Measurements from ENCODE around the gene IL23R. TPM values are rescaled to one million over a fixed set of nuclear protein-coding genes. Genes with fewer than 3 reads are reported as not detected.
"Not testable (repeated sequence)": the region's sequence is repeated elsewhere in the genome, so short reads cannot be mapped to it uniquely, and the experiment has no call there.

The IL23R gene
- polyA plus RNA-seq, 1 experiment: not detected

DNA sequence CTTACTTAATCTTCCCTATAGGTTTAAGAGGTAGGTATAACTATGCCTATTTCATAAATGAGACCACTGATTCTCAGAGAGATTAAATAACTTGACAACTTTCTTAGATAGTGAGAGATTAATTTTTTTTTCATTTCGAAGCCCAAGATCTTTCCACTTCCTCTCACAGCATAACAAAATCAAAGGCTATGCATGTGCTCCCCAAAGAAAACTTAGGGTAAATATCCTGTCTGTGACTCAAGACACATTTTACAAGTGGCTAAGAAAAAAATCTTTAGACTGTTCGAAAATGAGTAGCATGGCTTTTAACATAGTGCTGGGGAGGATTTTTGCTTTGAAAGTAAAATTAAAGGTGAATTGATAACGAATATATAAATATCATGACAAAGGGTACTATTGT is 23.3 kb upstream of the IL23R start:
- CTCF ChIA-PET: interaction anchor here (3.7 kb wide), 1 partner anchor 147 kb away, joined by 23 read pairs; no protein-coding TSS in a partner anchor
- Histone ChIP-seq H3K36me3 (ENCODE audit: control insufficient read depth, insufficient read depth, low read length) (no peaks in the 10 kb centered on the region), H3K4me3 (ENCODE audit: low read depth, low read length) (no peak overlapping the region), H3K27me3 (ENCODE audit: control insufficient read depth, insufficient read depth, low read length) (no peaks in the 10 kb centered on the region)
- TF ChIP-seq, protein P1, sequence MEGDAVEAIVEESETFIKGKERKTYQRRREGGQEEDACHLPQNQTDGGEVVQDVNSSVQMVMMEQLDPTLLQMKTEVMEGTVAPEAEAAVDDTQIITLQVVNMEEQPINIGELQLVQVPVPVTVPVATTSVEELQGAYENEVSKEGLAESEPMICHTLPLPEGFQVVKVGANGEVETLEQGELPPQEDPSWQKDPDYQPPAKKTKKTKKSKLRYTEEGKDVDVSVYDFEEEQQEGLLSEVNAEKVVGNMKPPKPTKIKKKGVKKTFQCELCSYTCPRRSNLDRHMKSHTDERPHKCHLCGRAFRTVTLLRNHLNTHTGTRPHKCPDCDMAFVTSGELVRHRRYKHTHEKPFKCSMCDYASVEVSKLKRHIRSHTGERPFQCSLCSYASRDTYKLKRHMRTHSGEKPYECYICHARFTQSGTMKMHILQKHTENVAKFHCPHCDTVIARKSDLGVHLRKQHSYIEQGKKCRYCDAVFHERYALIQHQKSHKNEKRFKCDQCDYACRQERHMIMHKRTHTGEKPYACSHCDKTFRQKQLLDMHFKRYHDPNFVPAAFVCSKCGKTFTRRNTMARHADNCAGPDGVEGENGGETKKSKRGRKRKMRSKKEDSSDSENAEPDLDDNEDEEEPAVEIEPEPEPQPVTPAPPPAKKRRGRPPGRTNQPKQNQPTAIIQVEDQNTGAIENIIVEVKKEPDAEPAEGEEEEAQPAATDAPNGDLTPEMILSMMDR (IDR thresholded peaks at IDR 0.05; ENCODE audit: insufficient read depth, low read depth, low read length): no peak
- POLR2A ChIA-PET: no interaction called here
- DNase-seq (ENCODE audit: low read depth): no peak

DNA sequence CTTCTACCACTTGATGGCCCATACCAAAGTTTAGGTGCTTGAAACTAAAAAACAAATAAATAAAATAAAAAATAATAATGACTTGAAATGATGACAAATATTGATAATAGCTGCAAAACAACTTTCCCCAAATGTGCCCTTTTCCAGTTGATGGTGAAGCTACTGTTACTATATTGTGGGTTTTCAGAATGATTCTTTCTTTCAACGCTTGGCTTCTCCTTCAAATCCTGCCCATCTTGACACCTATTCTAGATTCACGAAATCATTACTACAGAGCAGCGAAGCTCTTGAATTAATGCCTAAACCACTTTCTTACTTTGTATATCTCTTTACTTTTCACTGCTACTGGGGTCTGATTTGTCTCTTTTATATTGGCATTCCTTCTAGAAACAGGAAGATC is 22.3 kb upstream of the IL23R start:
- TF ChIP-seq, protein P1 (IDR thresholded peaks at IDR 0.05; ENCODE audit: insufficient read depth, low read depth, low read length): no peak
- DNase-seq (ENCODE audit: low read depth): no peak
- Histone ChIP-seq H3K4me3 (ENCODE audit: low read depth, low read length) (no peak overlapping the region), H3K27me3 (ENCODE audit: control insufficient read depth, insufficient read depth, low read length) (no peaks in the 10 kb centered on the region), H3K36me3 (ENCODE audit: control insufficient read depth, insufficient read depth, low read length) (no peaks in the 10 kb centered on the region)
- ChIA-PET POLR2A (no interaction called here), CTCF (interaction anchor here (0.8 to 3.7 kb wide), 5 partner anchors 8 to 155 kb away, joined by 3 to 23 read pairs (median 3); no protein-coding TSS in a partner anchor)

DNA sequence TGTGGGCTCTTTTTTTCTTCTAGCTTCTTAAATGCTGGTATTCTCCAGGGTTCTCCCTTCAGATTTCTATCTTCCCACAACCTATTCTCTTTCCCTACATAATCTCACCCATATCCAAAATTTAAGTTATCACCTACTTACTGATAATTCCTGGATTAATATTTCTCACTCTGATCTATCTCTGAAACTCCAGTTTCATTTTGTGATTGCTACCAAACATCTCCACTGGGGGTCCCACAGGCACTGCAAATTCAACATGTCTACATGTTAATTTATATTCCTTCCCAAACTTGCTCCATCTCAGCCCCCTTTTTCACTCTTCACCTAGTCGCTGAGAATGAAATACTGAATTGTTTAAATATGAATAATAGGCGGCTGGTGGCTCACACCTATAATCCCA is 21.6 kb upstream of the IL23R start:
- Histone ChIP-seq H3K27me3 (ENCODE audit: control insufficient read depth, insufficient read depth, low read length) (no peaks in the 10 kb centered on the region), H3K36me3 (ENCODE audit: control insufficient read depth, insufficient read depth, low read length) (no peaks in the 10 kb centered on the region), H3K4me3 (ENCODE audit: low read depth, low read length) (no peak overlapping the region)
- ChIA-PET POLR2A (no interaction called here), CTCF (interaction anchor here (0.8 to 3.7 kb wide), 7 partner anchors 8 to 160 kb away, joined by 3 to 23 read pairs (median 3); partner anchors contain the start of gene C1orf141)
- TF ChIP-seq, protein P1 (IDR thresholded peaks at IDR 0.05; ENCODE audit: insufficient read depth, low read depth, low read length): peak; percentile 42
- DNase-seq (ENCODE audit: low read depth): no peak

GRCh38 chr1:67146101-67146500 is 20.2 kb upstream of the IL23R start:
- H3K36me3 ChIP-seq (ENCODE audit: control insufficient read depth, insufficient read depth, low read length): no peaks in the 10 kb centered on the region
- H3K27me3 ChIP-seq (ENCODE audit: control insufficient read depth, insufficient read depth, low read length): no peaks in the 10 kb centered on the region
- DNase-seq (ENCODE audit: low read depth): no peak
- ChIA-PET CTCF (interaction anchor here (1.3 to 3.7 kb wide), 2 partner anchors 11 to 150 kb away, joined by 3 to 23 read pairs; partner anchors contain the start of gene C1orf141), POLR2A (no interaction called here)
- no peak overlapping the region for H3K4me3 ChIP-seq (ENCODE audit: low read depth, low read length)
- TF ChIP-seq, protein P1 (IDR thresholded peaks at IDR 0.05; ENCODE audit: insufficient read depth, low read depth, low read length): no peak

DNA sequence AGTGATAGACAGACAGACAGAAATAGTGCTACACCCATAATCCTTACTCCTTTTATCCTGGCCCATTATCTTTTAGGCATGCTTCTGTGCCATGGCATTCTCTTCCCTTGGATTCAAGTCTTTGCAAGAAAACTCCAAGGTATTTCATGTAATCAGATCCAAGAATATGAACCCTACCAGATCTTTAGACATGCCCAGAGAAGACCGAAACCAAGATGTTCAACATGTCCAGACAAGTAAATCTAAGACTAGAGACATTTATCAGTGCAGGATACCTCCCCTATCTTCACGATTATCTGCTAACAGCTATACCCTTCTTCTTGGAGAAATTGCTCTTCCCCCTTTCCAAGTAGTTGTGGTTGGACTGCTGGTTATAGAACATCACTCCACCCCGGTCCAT is 19.7 kb upstream of the IL23R start:
- TF ChIP-seq, protein P1 (IDR thresholded peaks at IDR 0.05; ENCODE audit: insufficient read depth, low read depth, low read length): no peak
- no peak overlapping the region for H3K4me3 ChIP-seq (ENCODE audit: low read depth, low read length)
- H3K27me3 ChIP-seq (ENCODE audit: control insufficient read depth, insufficient read depth, low read length): no peaks in the 10 kb centered on the region
- POLR2A ChIA-PET: no interaction called here
- DNase-seq (ENCODE audit: low read depth): no peak
- no peaks in the 10 kb centered on the region for H3K36me3 ChIP-seq (ENCODE audit: control insufficient read depth, insufficient read depth, low read length)
- CTCF ChIA-PET: interaction anchor here (3.5 to 3.7 kb wide), 2 partner anchors 150 to 382 kb away, joined by 23 to 48 read pairs; no protein-coding TSS in a partner anchor

DNA sequence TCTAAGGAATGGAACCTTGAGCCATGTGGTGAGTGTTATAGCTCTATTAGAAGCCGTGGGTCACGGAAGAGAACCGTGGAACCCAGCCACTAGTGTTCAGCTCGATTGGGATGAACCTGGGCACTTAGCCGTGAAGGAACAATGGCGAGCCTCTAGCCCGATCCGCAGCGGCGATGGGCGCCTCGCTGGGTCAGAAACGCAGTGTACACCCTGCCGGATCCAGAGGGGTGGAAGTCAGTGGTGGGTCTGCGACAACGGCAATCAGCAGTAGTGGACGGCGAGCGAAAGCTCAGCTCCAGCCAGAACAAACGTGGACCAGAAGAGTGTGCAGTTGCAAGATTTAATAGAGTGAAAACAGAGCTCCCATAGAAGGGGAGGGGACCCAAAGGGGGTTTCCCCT is 18.3 kb upstream of the IL23R start:
- DNase-seq (ENCODE audit: low read depth); H3K36me3 ChIP-seq (ENCODE audit: control insufficient read depth, insufficient read depth, low read length); H3K4me3 ChIP-seq (ENCODE audit: low read depth, low read length); POLR2A ChIA-PET; H3K27me3 ChIP-seq (ENCODE audit: control insufficient read depth, insufficient read depth, low read length): not testable (repeated sequence)
- CTCF ChIA-PET: interaction anchor here (0.6 to 4.0 kb wide), 22 partner anchors 11 to 390 kb away, joined by 3 to 143 read pairs (median 7); partner anchors contain the start of gene SLC35D1
